SU-DHL-6 (cell line): ENCODE results near the gene GRIK2.

Experiments
- H2AFZ ChIP-seq: fragments of 200-600 bp; sonication (generic); 2 replicates; pipeline ENCODE4 v1.6.1; 2014; ENCODE audit warnings: low read depth, mild to moderate bottlenecking, moderate library complexity, mixed read lengths, antibody characterized with exemption, low read length; ENCODE audit not compliant: severe bottlenecking
- H3F3A ChIP-seq: fragments of 200-600 bp; shearing (Covaris generic); 2 replicates; pipeline ENCODE4 v1.6.0; 2016; ENCODE audit warnings: antibody characterized with exemption, mild to moderate bottlenecking; ENCODE audit not compliant: insufficient read depth
- H3K27ac ChIP-seq: fragments of 200-600 bp; sonication (generic); 2 replicates; pipeline ENCODE4 v1.5.1; 2016; ENCODE audit warnings: low read depth, mild to moderate bottlenecking, low read length, moderate library complexity, mixed read lengths
- H3K27me3 ChIP-seq: fragments of 200-600 bp; sonication (generic), shearing (Covaris generic); 2 replicates; pipeline ENCODE4 v1.6.0; 2014; ENCODE audit warnings: mild to moderate bottlenecking, low read length
- H3K36me3 ChIP-seq: fragments of 200-600 bp; sonication (generic); 2 replicates; pipeline ENCODE4 v1.6.1; 2014; ENCODE audit warnings: mild to moderate bottlenecking, low read length, mixed read lengths
- H3K4me2 ChIP-seq: fragments of 300-600, 200-600 bp; shearing (Covaris generic), sonication (generic); 2 replicates; pipeline ENCODE4 v1.6.0; 2014; ENCODE audit warnings: low read length, low read depth, mild to moderate bottlenecking; ENCODE audit not compliant: poor library complexity, severe bottlenecking
- H3K4me3 ChIP-seq: fragments of 200-600 bp; sonication (generic); 2 replicates; pipeline ENCODE4 v1.5.1; 2014; ENCODE audit warnings: antibody characterized with exemption, low read length, mild to moderate bottlenecking, mixed read lengths; ENCODE audit not compliant: insufficient read depth, poor library complexity, severe bottlenecking
- H3K79me2 ChIP-seq: fragments of 200-600 bp; sonication (generic); 2 replicates; pipeline ENCODE4 v1.6.1; 2014; ENCODE audit warnings: mild to moderate bottlenecking, low read length, moderate library complexity; ENCODE audit not compliant: insufficient read depth
- H3K9ac ChIP-seq: fragments of 200-600 bp; sonication (generic); 2 replicates; pipeline ENCODE4 v1.7.0; 2014; ENCODE audit warnings: mild to moderate bottlenecking, low read length
- H3K9me2 ChIP-seq: fragments of 200-600 bp; sonication (generic); replicated peaks from 2 replicates; pipeline ENCODE4 v1.6.1; 2014; ENCODE audit warnings: low read length; ENCODE audit not compliant: insufficient read depth
- H3K9me3 ChIP-seq: fragments of 200-600 bp; sonication (generic); 2 replicates; pipeline ENCODE4 v1.6.1; 2014; ENCODE audit warnings: low read length, mixed read lengths; ENCODE audit not compliant: insufficient read depth
- H4K20me1 ChIP-seq: fragments of 200-600 bp; sonication (generic); 2 replicates; pipeline ENCODE4 v1.6.1; 2014; ENCODE audit warnings: low read depth, mild to moderate bottlenecking, antibody characterized with exemption, low read length, moderate library complexity, mixed read lengths
- EZH2phosphoT487 ChIP-seq: fragments of 200-600 bp; sonication (generic), shearing (Covaris generic); conservative IDR thresholded peaks from 2 replicates; pipeline ENCODE4 v1.6.1; 2018; ENCODE audit warnings: mild to moderate bottlenecking, antibody characterized with exemption, low read length, moderate library complexity, mixed read lengths
- TF ChIP-seq, protein P1 (sequence below): fragments of 200-600 bp; sonication (generic); IDR thresholded peaks from one replicate; pipeline ENCODE4 v1.5.1; 2017; ENCODE audit warnings: antibody characterized with exemption, mild to moderate bottlenecking, low read length, moderate library complexity; ENCODE audit not compliant: insufficient read depth, poor library complexity, severe bottlenecking

GRIK2 gene

GRCh38 chr6:101682937-101683336 lies 289.4 kb downstream of the GRIK2 start:
- H3K4me2 ChIP-seq, result no peak overlapping the region
- no peak overlapping the region for H3K4me3 ChIP-seq
- no peak overlapping the region for H3K27ac ChIP-seq
- TF ChIP-seq, protein P1, sequence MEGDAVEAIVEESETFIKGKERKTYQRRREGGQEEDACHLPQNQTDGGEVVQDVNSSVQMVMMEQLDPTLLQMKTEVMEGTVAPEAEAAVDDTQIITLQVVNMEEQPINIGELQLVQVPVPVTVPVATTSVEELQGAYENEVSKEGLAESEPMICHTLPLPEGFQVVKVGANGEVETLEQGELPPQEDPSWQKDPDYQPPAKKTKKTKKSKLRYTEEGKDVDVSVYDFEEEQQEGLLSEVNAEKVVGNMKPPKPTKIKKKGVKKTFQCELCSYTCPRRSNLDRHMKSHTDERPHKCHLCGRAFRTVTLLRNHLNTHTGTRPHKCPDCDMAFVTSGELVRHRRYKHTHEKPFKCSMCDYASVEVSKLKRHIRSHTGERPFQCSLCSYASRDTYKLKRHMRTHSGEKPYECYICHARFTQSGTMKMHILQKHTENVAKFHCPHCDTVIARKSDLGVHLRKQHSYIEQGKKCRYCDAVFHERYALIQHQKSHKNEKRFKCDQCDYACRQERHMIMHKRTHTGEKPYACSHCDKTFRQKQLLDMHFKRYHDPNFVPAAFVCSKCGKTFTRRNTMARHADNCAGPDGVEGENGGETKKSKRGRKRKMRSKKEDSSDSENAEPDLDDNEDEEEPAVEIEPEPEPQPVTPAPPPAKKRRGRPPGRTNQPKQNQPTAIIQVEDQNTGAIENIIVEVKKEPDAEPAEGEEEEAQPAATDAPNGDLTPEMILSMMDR, result no peak
- TF ChIP-seq EZH2phosphoT487, result no peak
- no peaks in the 10 kb centered on the region for H3F3A ChIP-seq
- no peaks in the 10 kb centered on the region for H3K27me3 ChIP-seq
- no peaks in the 10 kb centered on the region for H3K9me3 ChIP-seq
- H3K36me3 ChIP-seq, result no peaks in the 10 kb centered on the region
- H2AFZ ChIP-seq, result no peak overlapping the region
- H4K20me1 ChIP-seq, result no peaks in the 10 kb centered on the region
- H3K9ac ChIP-seq, result no peak overlapping the region
- H3K9me2 ChIP-seq, result no peaks in the 10 kb centered on the region
- no peaks in the 10 kb centered on the region for H3K79me2 ChIP-seq

- Histone ChIP-seq H3K36me3 (no peaks in the 10 kb centered on the region), H3K4me3 (no peak overlapping the region), H3F3A (no peaks in the 10 kb centered on the region), H4K20me1 (no peaks in the 10 kb centered on the region), H3K27me3 (no peaks in the 10 kb centered on the region), H3K4me2 (no peak overlapping the region), H3K79me2 (no peaks in the 10 kb centered on the region), H3K27ac (no peak overlapping the region), H3K9ac (no peak overlapping the region), H3K9me3 (no peaks in the 10 kb centered on the region), H2AFZ (no peak overlapping the region), H3K9me2 (no peaks in the 10 kb centered on the region)
- TF ChIP-seq, protein P1, result no peak
- TF ChIP-seq EZH2phosphoT487, result no peak
Observed at GRCh38 chr6:101683884-101684283, 290.4 kb downstream of the GRIK2 start.

- H3K4me3 ChIP-seq, result no peak overlapping the region
- no peak overlapping the region for H2AFZ ChIP-seq
- H3K27me3 ChIP-seq, result no peaks in the 10 kb centered on the region
- no peaks in the 10 kb centered on the region for H3K9me3 ChIP-seq
- H3K36me3 ChIP-seq, result no peaks in the 10 kb centered on the region
- H3K9me2 ChIP-seq, result no peaks in the 10 kb centered on the region
- TF ChIP-seq, protein P1, result no peak
- no peak for TF ChIP-seq EZH2phosphoT487
- no peaks in the 10 kb centered on the region for H4K20me1 ChIP-seq
- H3F3A ChIP-seq, result no peaks in the 10 kb centered on the region
- no peaks in the 10 kb centered on the region for H3K79me2 ChIP-seq
- H3K4me2 ChIP-seq, result no peak overlapping the region
- no peak overlapping the region for H3K9ac ChIP-seq
- no peak overlapping the region for H3K27ac ChIP-seq
Observed at GRCh38 chr6:101686653-101687052, 293.1 kb downstream of the GRIK2 start.
